Fibroblast of lung (primary cell): Measurements from ENCODE around the gene P3H3.

Experiments
- CTCF ChIP-seq, 2 donors: IDR thresholded peaks in 1 of 2; conservative IDR thresholded peaks in 1 of 2; 1 replicate in 1 of 2; 2 replicates in 1 of 2; pipeline ENCODE4 v1.5.1; 2011 to 2012; ENCODE audit warnings: low read length in 2 of 2, control low read depth in 1 of 2, inconsistent platforms in 1 of 2, low read depth in 1 of 2, mild to moderate bottlenecking in 1 of 2
- EZH2 ChIP-seq: IDR thresholded peaks from 2 replicates; pipeline ENCODE4 v1.5.1; 2012; ENCODE audit warnings: low read length, control low read depth, mild to moderate bottlenecking; ENCODE audit errors: missing control alignments

- TF ChIP-seq CTCF (conservative IDR thresholded peaks at IDR 0.05 in 1 of 2, IDR thresholded peaks at IDR 0.05 in 1 of 2; ENCODE audit: low read depth in 1 of 2, low read length in 2 of 2) (no peak), EZH2 (no peak)
Measured at GRCh38 chr12:6824085-6824775, 4.0 kb upstream of the P3H3 start.
